Esophagus squamous epithelium (tissue), 4 donors: ENCODE measurements around the gene ABCG4.

Experiments used
- POLR2A ChIP-seq, 4 donors: fragments of 450-650 bp; IDR thresholded peaks; one replicate each; pipeline ENCODE4 v1.6.1; 2017; ENCODE audit warnings: antibody characterized with exemption in 4 of 4, mild to moderate bottlenecking in 4 of 4, moderate library complexity in 3 of 4
- TF ChIP-seq, protein P1 (sequence below), 6 experiments: fragments of 450-650 bp in 4 of 6; fragments of 200-600 bp in 2 of 6; sonication (generic) in 2 of 6; IDR thresholded peaks; one replicate each; pipeline ENCODE4 v1.5.1; 2016 to 2019; ENCODE audit warnings: antibody characterized with exemption in 6 of 6, mild to moderate bottlenecking in 4 of 6, moderate library complexity in 4 of 6

DNA sequence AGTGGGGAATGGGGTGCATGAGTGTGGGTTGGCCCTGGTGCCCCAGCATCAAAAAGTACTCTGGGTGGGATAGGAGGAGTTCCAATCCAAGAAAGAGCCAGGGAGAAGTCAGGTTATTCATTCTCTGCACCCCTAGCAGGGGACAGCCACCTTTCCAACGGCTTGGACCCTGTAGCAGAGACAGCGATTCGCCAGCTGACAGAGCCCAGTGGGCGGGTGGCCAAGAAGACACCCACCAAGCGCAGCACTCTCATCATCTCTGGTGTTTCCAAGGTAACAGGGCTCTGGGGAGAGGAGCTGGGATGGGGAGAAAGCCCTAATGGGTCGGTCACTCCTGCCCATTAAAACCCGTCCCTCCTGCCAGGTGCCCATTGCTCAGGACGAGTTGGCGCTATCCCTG, 35.1 kb upstream of the ABCG4 start:
- TF ChIP-seq, protein P1, sequence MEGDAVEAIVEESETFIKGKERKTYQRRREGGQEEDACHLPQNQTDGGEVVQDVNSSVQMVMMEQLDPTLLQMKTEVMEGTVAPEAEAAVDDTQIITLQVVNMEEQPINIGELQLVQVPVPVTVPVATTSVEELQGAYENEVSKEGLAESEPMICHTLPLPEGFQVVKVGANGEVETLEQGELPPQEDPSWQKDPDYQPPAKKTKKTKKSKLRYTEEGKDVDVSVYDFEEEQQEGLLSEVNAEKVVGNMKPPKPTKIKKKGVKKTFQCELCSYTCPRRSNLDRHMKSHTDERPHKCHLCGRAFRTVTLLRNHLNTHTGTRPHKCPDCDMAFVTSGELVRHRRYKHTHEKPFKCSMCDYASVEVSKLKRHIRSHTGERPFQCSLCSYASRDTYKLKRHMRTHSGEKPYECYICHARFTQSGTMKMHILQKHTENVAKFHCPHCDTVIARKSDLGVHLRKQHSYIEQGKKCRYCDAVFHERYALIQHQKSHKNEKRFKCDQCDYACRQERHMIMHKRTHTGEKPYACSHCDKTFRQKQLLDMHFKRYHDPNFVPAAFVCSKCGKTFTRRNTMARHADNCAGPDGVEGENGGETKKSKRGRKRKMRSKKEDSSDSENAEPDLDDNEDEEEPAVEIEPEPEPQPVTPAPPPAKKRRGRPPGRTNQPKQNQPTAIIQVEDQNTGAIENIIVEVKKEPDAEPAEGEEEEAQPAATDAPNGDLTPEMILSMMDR (IDR thresholded peaks at IDR 0.05) = no peak
- TF ChIP-seq POLR2A (IDR thresholded peaks at IDR 0.05) = no peak
